ENCODE data around the gene SYNE4. TPM values are rescaled to one million over a fixed set of nuclear protein-coding genes. Genes with fewer than 3 reads are reported as not detected.

Gene SYNE4
- total RNA-seq, 4 donors from 2014 or later: 0.36 TPM; not detected in 3

DNA sequence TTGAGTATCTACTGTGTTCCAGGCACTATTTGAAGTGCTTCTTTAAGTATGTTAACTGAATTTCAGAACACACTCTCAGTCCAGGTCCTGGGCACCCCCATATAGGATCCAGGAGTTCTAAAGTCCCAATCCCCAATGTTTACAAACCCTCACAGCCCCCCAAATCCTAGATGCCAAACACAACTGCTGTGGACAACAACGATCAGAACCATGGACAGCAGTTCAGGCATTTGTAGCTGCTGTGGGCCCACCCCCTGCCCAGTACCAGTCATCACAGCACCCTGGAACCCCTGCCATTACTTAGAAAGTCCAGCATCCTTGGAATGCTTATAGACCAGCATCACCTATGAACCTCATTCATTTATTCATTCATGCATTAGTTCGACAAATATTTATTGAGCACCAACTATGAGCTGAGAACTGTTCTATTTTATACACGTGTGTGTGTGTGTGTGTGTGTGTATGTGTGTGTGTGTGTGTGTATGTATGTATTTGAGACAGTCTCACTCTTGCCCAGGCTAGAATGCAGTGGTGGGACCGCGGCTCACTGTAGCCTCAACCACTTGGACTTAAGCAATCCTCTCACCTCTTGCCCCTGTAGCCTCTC lies 32.9 kb downstream of the SYNE4 start:
- no peak overlapping the region for H3K27ac ChIP-seq
- no peaks in the 10 kb centered on the region for H3K4me1 ChIP-seq
- DNase-seq (no peak), ATAC-seq (no peak)
- H3K4me3 ChIP-seq: no peak overlapping the region
- in situ Hi-C loops (cut with MboI; ENCODE audit: low sequenced_read_pairs in 4 of 4) (no loop called here), intact Hi-C loops (cut with DNase I; ENCODE audit: low total_unique reads) (no loop called here)
- no peak for TF ChIP-seq POLR2A (IDR thresholded peaks at IDR 0.05)
- TF ChIP-seq, protein P1, sequence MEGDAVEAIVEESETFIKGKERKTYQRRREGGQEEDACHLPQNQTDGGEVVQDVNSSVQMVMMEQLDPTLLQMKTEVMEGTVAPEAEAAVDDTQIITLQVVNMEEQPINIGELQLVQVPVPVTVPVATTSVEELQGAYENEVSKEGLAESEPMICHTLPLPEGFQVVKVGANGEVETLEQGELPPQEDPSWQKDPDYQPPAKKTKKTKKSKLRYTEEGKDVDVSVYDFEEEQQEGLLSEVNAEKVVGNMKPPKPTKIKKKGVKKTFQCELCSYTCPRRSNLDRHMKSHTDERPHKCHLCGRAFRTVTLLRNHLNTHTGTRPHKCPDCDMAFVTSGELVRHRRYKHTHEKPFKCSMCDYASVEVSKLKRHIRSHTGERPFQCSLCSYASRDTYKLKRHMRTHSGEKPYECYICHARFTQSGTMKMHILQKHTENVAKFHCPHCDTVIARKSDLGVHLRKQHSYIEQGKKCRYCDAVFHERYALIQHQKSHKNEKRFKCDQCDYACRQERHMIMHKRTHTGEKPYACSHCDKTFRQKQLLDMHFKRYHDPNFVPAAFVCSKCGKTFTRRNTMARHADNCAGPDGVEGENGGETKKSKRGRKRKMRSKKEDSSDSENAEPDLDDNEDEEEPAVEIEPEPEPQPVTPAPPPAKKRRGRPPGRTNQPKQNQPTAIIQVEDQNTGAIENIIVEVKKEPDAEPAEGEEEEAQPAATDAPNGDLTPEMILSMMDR (IDR thresholded peaks at IDR 0.05 in 4 of 5, conservative IDR thresholded peaks at IDR 0.05 in 1 of 5): no peak
- no peaks in the 10 kb centered on the region for H3K9me3 ChIP-seq
- H3K36me3 ChIP-seq: no peaks in the 10 kb centered on the region
- peaks cover 6 to 10% (median 8%) of the 10 kb centered on the region in 3 donors for H3K27me3 ChIP-seq

DNA sequence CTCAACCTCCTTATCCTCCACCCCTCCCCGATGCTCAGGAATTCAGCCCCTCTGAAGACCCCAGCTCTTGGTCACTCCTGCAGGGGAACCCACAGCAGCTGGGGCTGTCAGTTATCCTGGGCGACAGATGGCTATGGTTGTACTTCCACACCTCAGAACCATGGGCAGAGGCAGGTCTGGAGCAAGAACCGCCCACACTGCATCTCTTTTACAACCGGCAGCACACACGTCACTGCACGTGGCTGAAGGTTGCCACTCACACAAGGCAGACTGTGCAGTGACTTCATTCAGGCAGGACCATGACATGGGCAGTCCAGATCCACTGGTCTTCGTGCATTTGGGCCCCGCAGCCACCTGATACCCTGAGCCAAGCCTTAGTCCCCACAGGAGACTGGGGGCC lies 35.1 kb downstream of the SYNE4 start:
- peaks cover 0 to 4% (median 0%) of the 10 kb centered on the region in 3 donors for H3K27me3 ChIP-seq
- ATAC-seq (no peak), DNase-seq (no peak)
- TF ChIP-seq POLR2A (IDR thresholded peaks at IDR 0.05): no peak
- TF ChIP-seq, protein P1 (IDR thresholded peaks at IDR 0.05 in 4 of 5, conservative IDR thresholded peaks at IDR 0.05 in 1 of 5): no peak
- H3K36me3 ChIP-seq: no peaks in the 10 kb centered on the region
- no peaks in the 10 kb centered on the region for H3K4me1 ChIP-seq
- in situ Hi-C loops (cut with MboI; ENCODE audit: low sequenced_read_pairs in 4 of 4): no loop called here
- intact Hi-C loops (cut with DNase I; ENCODE audit: low total_unique reads): no loop called here
- H3K27ac ChIP-seq: no peak overlapping the region
- H3K9me3 ChIP-seq: no peaks in the 10 kb centered on the region
- no peak overlapping the region for H3K4me3 ChIP-seq

DNA sequence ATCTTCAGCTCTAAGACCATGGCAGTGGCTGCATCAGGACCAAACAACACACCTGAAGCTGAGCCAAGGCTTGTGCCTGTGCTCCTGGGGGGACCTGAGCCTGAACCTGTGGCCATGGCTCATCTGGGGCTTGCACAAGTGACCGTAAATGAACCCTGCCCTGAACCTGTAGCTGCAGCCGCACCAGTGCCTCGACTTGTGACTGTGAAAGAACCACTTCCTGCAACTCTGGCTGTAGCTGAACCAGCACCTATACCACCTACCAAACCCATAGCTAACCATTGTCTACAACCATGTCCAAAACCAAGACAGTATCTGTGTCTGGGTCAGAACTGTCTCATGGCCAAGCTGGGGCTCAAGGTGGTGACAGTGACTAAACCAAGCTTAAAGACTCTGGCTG lies 41.8 kb downstream of the SYNE4 start:
- Histone ChIP-seq H3K4me1 (no peaks in the 10 kb centered on the region), H3K27ac (no peak overlapping the region), H3K27me3 (peaks cover 0 to 7% (median 0%) of the 10 kb centered on the region in 3 donors), H3K36me3 (no peaks in the 10 kb centered on the region), H3K9me3 (no peaks in the 10 kb centered on the region), H3K4me3 (no peak overlapping the region)
- in situ Hi-C loops (cut with MboI; ENCODE audit: low sequenced_read_pairs in 4 of 4) (no loop called here), intact Hi-C loops (cut with DNase I; ENCODE audit: low total_unique reads) (no loop called here)
- DNase-seq (no peak), ATAC-seq (no peak)
- TF ChIP-seq, protein P1 (IDR thresholded peaks at IDR 0.05 in 4 of 5, conservative IDR thresholded peaks at IDR 0.05 in 1 of 5): no peak
- TF ChIP-seq POLR2A (IDR thresholded peaks at IDR 0.05): no peak

DNA sequence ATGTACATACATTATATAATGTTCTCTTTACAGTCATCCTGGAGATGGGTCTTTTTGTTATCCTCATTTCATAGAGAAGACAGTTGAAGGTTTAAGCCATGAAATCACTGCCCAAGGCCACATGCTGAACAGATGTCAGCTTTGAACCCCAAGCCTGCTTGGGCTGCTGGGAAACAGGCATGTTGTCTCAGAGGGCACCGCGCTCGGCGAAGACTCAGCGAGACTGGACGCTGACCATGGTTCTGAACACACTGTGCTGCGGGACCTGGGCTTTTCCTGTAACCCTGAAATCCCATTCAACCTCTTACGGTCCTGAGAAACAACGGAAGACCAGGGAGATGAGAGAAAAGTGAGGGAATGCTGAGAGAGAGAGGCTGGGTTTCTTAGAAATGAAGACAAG lies 45.1 kb downstream of the SYNE4 start:
- H3K27me3 ChIP-seq: peaks cover 29 to 33% (median 32%) of the 10 kb centered on the region in 3 donors
- TF ChIP-seq, protein P1 (IDR thresholded peaks at IDR 0.05 in 4 of 5, conservative IDR thresholded peaks at IDR 0.05 in 1 of 5): no peak
- no peak for TF ChIP-seq POLR2A (IDR thresholded peaks at IDR 0.05)
- H3K4me1 ChIP-seq: no peaks in the 10 kb centered on the region
- no peaks in the 10 kb centered on the region for H3K9me3 ChIP-seq
- DNase-seq (no peak), ATAC-seq (no peak)
- in situ Hi-C loops (cut with MboI; ENCODE audit: low sequenced_read_pairs in 4 of 4) (no loop called here), intact Hi-C loops (cut with DNase I; ENCODE audit: low total_unique reads) (no loop called here)
- H3K27ac ChIP-seq: no peak overlapping the region
- H3K4me3 ChIP-seq: no peak overlapping the region
- H3K36me3 ChIP-seq: no peaks in the 10 kb centered on the region
